Fibroblast of villous mesenchyme (primary cell): Measurements from ENCODE around the gene CDK11A. TPM values are rescaled to one million over a fixed set of nuclear protein-coding genes. Genes with fewer than 3 reads are reported as not detected.
"Not testable (repeated sequence)": the region's sequence is repeated elsewhere in the genome, so short reads cannot be mapped to it uniquely, and the experiment has no call there.

Source experiments
- DNase-seq: peaks from one replicate; pipeline ENCODE4 v3.0.0-alpha.2; 2010; ENCODE audit warnings: low read depth
- H3K4me3 ChIP-seq: 2 replicates; pipeline ENCODE4 v1.5.1; 2011; ENCODE audit warnings: low read depth, mild to moderate bottlenecking, low read length
- CTCF ChIP-seq: IDR thresholded peaks from 2 replicates; pipeline ENCODE4 v1.5.1; 2012; ENCODE audit warnings: low read depth, mild to moderate bottlenecking, low read length; ENCODE audit not compliant: insufficient read depth
- total RNA-seq: library from RNA; depleted of rRNA; stranded (reverse); fragments of >200 nt; gene quantifications from 2 replicates; pipeline ENCODE4 v1.2.3, GENCODE V29; 2012

CDK11A gene
- total RNA-seq, 1 donor = 18.1 TPM

- H3K4me3 ChIP-seq = no peak overlapping the region
- DNase-seq = no peak
- no peak for TF ChIP-seq CTCF
These were observed 54.4 kb downstream of the CDK11A start for GRCh38 chr1:1669468-1670440.

GRCh38 chr1:1666526-1666925 lies 57.6 kb downstream of the CDK11A start:
- TF ChIP-seq CTCF = no peak
- DNase-seq = no peak
- no peak overlapping the region for H3K4me3 ChIP-seq

- no peak overlapping the region for H3K4me3 ChIP-seq
- DNase-seq = no peak
- TF ChIP-seq CTCF = peak; percentile 44
These were observed 58.3 kb downstream of the CDK11A start for GRCh38 chr1:1665815-1666251.

- TF ChIP-seq CTCF = no peak
- H3K4me3 ChIP-seq = no peak overlapping the region
- no peak for DNase-seq
These were observed 59.0 kb downstream of the CDK11A start for GRCh38 chr1:1664941-1665814.

GRCh38 chr1:1664318-1664717 lies 59.8 kb downstream of the CDK11A start:
- H3K4me3 ChIP-seq, DNase-seq: not testable (repeated sequence)

GRCh38 chr1:1662830-1663560 lies 61.2 kb downstream of the CDK11A start:
- not testable (repeated sequence) for H3K4me3 ChIP-seq
- DNase-seq = peak; percentile 8

GRCh38 chr1:1662392-1662791 lies 61.8 kb downstream of the CDK11A start:
- not testable (repeated sequence) for H3K4me3 ChIP-seq, DNase-seq
